Right atrium auricular region (tissue), 2 donors: ENCODE results near the gene DCTN4. TPM values are rescaled to one million over a fixed set of nuclear protein-coding genes. Genes with fewer than 3 reads are reported as not detected.

Source experiments
- DNase-seq: peaks from one replicate; pipeline ENCODE4 v3.0.0-alpha.2; 2019; ENCODE audit warnings: low spot score
- H3K27ac ChIP-seq, 2 donors: fragments of 200-600 bp; sonication (generic); 1 replicate in 1 of 2; 2 replicates in 1 of 2; pipeline ENCODE4 v1.5.1; 2016 to 2019
- H3K27me3 ChIP-seq, 2 donors: fragments of 200-600 bp; sonication (generic); one replicate each; pipeline versions ENCODE4 v1.5.1 to v1.6.0; 2017 to 2019
- H3K36me3 ChIP-seq: fragments of 200-600 bp; sonication (generic); one replicate; pipeline ENCODE4 v1.5.1; 2016
- H3K4me1 ChIP-seq, 2 donors: fragments of 200-600 bp; sonication (generic); one replicate each; pipeline versions ENCODE4 v1.5.1 to v1.6.0; 2017 to 2019
- H3K4me3 ChIP-seq, 2 donors: fragments of 200-600 bp; sonication (generic); 1 replicate in 1 of 2; 2 replicates in 1 of 2; pipeline ENCODE4 v1.5.1; 2017 to 2019; ENCODE audit warnings: mild to moderate bottlenecking in 1 of 2, moderate library complexity in 1 of 2
- H3K9me3 ChIP-seq, 2 donors: fragments of 200-600 bp; sonication (generic); one replicate each; pipeline ENCODE4 v1.5.1; 2019
- total RNA-seq, 2 donors: library from RNA; depleted of rRNA; stranded (reverse); fragments of >200 nt; gene quantifications; one replicate each; pipeline ENCODE4 v1.1.0, GENCODE V29; 2016
- TF ChIP-seq, protein P1 (sequence below), 2 donors: fragments of 200-600 bp; sonication (generic); IDR thresholded peaks; one replicate each; pipeline ENCODE4 v1.5.1; 2019; ENCODE audit warnings: antibody characterized with exemption in 2 of 2

The DCTN4 gene
- total RNA-seq, 2 donors from 2014 or later: 34.6 to 40.0 TPM

DNA sequence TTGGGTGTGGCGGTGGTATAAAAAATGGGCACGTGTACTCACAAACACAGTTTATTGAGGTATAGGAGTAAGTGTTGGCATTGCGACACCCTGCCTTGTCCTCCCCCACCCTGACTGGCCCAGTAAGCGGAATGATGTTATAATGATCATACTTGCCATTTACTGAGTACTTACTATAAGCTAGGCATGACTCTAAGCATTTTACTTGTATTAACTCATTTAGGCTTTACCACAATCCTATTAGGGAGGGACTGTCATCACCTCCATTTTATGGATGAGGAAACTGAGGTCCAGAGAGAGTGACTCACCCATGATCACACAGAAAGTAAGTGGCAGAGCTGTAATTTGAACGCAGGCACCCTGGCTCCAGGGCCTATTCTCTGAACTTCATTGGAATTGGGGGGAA is 22.0 kb upstream of the DCTN4 start:
- H3K4me3 ChIP-seq: peak overlapping the region; percentile 4 to 82

DNA sequence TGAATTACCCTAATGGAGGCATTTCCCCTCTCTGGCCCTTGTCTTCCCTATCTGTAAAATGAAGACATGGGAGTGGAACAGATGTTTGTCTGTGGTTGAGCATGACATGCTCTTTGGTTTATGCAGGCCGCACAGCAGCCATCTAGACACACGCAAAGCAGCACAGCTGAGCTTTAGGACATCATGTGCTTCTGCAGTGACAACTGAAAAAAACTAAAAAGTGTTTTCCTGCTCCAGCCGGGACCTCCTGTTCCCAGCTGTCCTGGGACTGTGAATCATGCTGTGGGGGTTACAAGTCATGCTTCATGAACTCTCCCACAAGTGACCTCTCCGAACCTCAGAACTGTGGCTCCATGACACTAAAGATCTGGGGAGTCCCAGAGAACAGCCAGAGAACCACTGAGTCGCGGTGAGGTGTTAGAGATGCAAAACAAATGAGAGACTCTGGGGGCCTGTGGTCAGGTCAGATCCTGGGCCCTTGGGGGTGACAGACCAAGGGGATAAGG is 21.4 kb upstream of the DCTN4 start:
- TF ChIP-seq, protein P1, sequence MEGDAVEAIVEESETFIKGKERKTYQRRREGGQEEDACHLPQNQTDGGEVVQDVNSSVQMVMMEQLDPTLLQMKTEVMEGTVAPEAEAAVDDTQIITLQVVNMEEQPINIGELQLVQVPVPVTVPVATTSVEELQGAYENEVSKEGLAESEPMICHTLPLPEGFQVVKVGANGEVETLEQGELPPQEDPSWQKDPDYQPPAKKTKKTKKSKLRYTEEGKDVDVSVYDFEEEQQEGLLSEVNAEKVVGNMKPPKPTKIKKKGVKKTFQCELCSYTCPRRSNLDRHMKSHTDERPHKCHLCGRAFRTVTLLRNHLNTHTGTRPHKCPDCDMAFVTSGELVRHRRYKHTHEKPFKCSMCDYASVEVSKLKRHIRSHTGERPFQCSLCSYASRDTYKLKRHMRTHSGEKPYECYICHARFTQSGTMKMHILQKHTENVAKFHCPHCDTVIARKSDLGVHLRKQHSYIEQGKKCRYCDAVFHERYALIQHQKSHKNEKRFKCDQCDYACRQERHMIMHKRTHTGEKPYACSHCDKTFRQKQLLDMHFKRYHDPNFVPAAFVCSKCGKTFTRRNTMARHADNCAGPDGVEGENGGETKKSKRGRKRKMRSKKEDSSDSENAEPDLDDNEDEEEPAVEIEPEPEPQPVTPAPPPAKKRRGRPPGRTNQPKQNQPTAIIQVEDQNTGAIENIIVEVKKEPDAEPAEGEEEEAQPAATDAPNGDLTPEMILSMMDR (IDR thresholded peaks at IDR 0.05): no peak
- Histone ChIP-seq H3K4me3 (peak overlapping the region; percentile 80 to 82), H3K36me3 (no peaks in the 10 kb centered on the region), H3K27me3 (no peaks in the 10 kb centered on the region), H3K27ac (peak overlapping the region; percentile 92 to 96), H3K9me3 (no peaks in the 10 kb centered on the region), H3K4me1 (peaks cover 0 to 62% of the 10 kb centered on the region in 2 donors)
- DNase-seq: peak; percentile 78

More for the DNA sequence above, 22.0 kb upstream of the DCTN4 start:
- H3K27ac ChIP-seq: peak overlapping the region; percentile 92 to 96
- H3K9me3 ChIP-seq: no peaks in the 10 kb centered on the region
- peaks cover 0 to 62% of the 10 kb centered on the region in 2 donors for H3K4me1 ChIP-seq
- DNase-seq: no peak
- no peaks in the 10 kb centered on the region for H3K27me3 ChIP-seq
- TF ChIP-seq, protein P1 (IDR thresholded peaks at IDR 0.05): no peak
- H3K36me3 ChIP-seq: no peaks in the 10 kb centered on the region

DNA sequence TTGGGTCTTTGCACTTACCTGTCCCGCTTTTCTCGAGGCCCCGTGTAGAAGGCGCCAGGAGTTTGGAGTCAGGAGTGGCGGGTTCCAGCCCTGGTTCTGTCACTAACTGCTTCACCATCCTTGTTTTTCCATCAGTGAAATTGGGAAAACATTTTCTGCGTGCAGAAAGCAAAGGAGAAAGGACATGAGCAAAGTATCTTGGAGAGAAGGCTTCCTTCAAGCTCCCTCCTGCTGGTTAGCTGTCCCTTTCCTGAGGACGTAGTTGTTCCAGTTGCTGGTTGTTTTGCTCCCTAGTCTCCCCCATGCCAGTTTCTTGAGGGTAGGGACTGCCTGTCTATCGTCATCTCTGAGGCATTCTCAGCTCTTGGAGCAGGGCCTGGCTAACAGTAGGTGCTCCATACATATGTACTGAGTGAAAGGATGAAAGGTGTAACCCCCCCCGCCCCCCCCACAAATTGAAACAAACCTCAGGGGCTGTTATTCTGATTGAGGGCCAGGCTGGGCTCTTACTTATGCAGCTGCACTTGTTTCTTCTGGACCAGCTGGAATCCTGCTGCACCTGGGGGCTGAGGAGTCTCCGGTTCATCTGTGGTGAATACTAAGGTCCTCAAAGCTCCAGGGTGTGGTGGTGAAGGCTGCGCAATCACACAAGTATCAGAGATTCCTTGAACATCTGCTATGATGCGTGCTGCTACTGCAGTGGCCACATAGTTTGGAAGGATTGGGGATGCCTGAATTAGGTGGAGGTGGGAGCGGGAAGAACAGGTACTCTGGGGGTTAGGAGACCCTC is 20.8 kb upstream of the DCTN4 start:
- TF ChIP-seq, protein P1 (IDR thresholded peaks at IDR 0.05): no peak
- no peaks in the 10 kb centered on the region for H3K36me3 ChIP-seq
- peaks cover 0 to 61% of the 10 kb centered on the region in 2 donors for H3K4me1 ChIP-seq
- no peak for DNase-seq
- no peaks in the 10 kb centered on the region for H3K27me3 ChIP-seq
- H3K9me3 ChIP-seq: no peaks in the 10 kb centered on the region
- H3K27ac ChIP-seq: peak overlapping the region; percentile 92 to 96
- H3K4me3 ChIP-seq: peak overlapping the region; percentile 80 to 82

DNA sequence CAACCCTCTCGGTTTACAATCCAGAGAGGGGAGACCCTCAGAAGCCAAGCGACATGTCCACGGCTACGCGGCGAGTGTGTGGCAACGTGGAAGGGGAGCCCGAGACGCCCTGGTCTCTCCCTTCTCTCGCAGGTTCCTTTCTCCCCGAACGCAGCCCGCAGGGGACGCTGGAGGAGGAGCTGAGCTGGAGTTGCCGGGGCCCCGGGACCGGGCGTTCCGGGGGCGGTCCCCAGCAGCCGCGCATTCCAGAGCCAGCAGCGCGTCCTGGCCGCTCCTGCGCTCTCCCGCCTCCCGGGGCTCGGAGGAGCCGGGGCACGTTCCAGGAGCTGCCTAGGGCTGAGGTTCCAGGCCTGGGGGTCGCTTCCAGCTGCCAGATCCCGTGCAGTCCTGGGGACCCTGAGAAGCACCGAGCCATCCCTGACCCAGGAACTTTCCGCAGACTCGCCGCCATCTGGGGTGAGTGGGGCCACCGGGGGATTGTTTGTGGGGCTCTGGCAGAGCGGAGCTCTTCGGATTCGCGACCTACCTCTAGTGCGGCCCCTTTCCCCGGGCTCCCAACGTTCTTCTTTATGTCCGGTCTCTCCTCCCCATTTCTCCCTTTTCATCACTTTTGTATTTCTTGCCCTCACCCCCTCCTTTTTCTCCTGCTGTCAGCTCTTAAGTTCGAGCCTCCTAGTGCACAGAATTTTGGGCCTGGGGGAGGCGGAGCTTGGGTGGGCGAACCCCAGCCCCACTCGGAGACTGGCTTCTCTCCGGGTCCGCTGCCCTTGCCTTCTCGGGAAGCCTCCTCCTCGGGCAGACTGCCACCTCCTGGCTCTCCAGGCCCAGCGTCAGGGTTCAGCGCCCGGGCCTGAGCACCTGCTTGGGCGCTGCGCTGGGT is 19.9 kb upstream of the DCTN4 start, which contains the start of gene SMIM3:
SMIM3 (plus strand) TSS at position 241 of the 880 bp plus-strand sequence. CDS start 16,684 bp downstream, outside the sequence.
- peaks cover 0 to 53% of the 10 kb centered on the region in 2 donors for H3K4me1 ChIP-seq
- peak within 1 kb of the TSS; percentile 80 to 82 for H3K4me3 ChIP-seq
- peak; percentile 86 for DNase-seq
- H3K27me3 ChIP-seq: no peaks in the 10 kb centered on the region
- TF ChIP-seq, protein P1 (IDR thresholded peaks at IDR 0.05): peak in 1 of 2 donors; percentile 53
- no peaks in the 10 kb centered on the region for H3K36me3 ChIP-seq
- peak within 1 kb of the TSS; percentile 92 to 96 for H3K27ac ChIP-seq
- H3K9me3 ChIP-seq: no peaks in the 10 kb centered on the region

DNA sequence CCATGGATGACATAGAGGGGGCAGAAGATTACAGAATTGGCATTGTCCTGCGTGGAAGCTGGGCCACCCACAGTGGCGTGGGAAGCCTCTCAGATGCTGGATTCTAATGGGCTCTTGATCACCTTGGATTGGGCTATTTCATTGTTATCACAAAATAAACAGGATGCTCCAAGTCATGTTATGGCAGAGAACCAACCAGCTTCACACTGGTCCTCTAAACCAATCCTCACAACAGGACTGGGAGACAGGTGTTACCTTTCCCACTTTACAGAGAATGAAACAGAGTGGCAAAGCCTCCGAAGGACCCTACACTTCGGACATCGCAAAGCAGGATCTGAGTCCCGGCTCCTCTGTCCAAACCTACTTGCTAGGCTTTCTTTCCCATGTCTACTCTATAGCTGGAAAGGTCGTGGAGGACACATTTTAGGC is 19.3 kb upstream of the DCTN4 start:
- TF ChIP-seq, protein P1 (IDR thresholded peaks at IDR 0.05): no peak
- Histone ChIP-seq H3K36me3 (no peaks in the 10 kb centered on the region), H3K27me3 (no peaks in the 10 kb centered on the region), H3K9me3 (no peaks in the 10 kb centered on the region), H3K4me1 (peaks cover 0 to 47% of the 10 kb centered on the region in 2 donors), H3K27ac (peak overlapping the region; percentile 92 to 96), H3K4me3 (peak overlapping the region; percentile 80 to 82)
- no peak for DNase-seq
